Panc1 (cell line): Measurements from ENCODE around the gene SPECC1L.

Experiments used
- POLR2AphosphoS5 ChIP-seq: IDR thresholded peaks from 2 replicates; pipeline ENCODE4 v1.6.1; 2012; ENCODE audit warnings: mild to moderate bottlenecking, low read depth, low read length, moderate library complexity
- REST ChIP-seq, 2 experiments: IDR thresholded peaks; 2 replicates each; pipeline ENCODE4 v1.6.1; 2011 to 2012; ENCODE audit warnings: low read depth in 2 of 2, control low read depth in 1 of 2, low read length in 1 of 2, mild to moderate bottlenecking in 1 of 2, moderate library complexity in 1 of 2; ENCODE audit not compliant: insufficient read depth in 1 of 2
- TF ChIP-seq, protein P1 (sequence below): fragments of 450-650 bp; IDR thresholded peaks from 2 replicates; pipeline ENCODE4 v1.5.1; 2017; ENCODE audit warnings: mild to moderate bottlenecking

DNA sequence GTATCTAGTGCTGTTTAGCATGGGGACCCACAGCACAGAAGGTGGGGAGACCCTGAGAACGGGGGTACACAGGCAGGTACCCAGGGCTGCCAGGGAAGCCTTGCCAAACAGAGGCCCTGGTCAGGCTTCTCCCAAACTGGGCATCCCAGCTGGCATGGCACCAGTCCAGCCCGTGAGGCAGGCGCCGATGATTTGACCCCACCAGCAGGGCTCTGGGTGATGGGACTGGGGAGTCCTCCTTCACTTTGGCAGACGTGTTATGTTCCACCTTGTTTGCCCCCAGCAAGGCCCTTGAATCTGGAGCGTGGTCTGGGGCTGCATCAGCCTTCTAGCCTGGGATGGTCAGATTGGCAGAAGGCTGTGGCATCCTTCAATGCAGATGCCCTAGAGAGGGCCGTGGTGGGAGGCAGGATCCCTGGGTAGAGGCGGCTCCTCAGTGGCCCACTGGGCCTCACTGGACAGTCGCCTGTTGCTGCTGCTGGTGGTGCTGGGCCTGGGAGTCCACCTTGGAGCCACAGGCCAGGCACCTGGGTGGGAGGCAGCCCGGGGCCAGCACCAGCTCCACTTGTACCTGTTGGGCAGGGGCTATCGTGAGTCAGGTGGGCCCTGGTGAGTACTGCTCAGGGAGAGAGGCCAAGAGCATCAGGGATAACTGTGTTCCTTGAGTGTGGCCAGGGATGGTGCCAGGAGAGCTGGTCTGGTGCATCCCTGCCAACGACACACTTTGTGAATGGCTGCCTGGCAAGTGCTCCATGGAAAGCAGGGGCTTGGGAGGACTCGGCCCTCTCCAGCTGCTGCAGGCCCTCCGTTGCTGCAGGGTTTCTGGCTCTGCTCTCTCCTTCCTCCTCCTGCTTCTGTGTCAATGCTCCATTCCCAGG lies 160.0 kb downstream of the SPECC1L start:
- TF ChIP-seq REST (IDR thresholded peaks at IDR 0.05; ENCODE audit: insufficient read depth in 1 of 2, low read depth in 2 of 2, low read length in 1 of 2) (no peak), POLR2AphosphoS5 (no peak)
- TF ChIP-seq, protein P1, sequence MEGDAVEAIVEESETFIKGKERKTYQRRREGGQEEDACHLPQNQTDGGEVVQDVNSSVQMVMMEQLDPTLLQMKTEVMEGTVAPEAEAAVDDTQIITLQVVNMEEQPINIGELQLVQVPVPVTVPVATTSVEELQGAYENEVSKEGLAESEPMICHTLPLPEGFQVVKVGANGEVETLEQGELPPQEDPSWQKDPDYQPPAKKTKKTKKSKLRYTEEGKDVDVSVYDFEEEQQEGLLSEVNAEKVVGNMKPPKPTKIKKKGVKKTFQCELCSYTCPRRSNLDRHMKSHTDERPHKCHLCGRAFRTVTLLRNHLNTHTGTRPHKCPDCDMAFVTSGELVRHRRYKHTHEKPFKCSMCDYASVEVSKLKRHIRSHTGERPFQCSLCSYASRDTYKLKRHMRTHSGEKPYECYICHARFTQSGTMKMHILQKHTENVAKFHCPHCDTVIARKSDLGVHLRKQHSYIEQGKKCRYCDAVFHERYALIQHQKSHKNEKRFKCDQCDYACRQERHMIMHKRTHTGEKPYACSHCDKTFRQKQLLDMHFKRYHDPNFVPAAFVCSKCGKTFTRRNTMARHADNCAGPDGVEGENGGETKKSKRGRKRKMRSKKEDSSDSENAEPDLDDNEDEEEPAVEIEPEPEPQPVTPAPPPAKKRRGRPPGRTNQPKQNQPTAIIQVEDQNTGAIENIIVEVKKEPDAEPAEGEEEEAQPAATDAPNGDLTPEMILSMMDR: no peak
